ENCODE data around the gene NUDT4. TPM values are rescaled to one million over a fixed set of nuclear protein-coding genes. Genes with fewer than 3 reads are reported as not detected.
A peak's percentile ranks its signal among the peaks of the same experiment; 100 is the strongest.
"Not testable (repeated sequence)": the region's sequence is repeated elsewhere in the genome, so short reads cannot be mapped to it uniquely, and the experiment has no call there.

NUDT4 gene
- total RNA-seq, 3 donors from 2014 or later = 51.1 to 94.3 (median 72.4) TPM

- H3K4me3 ChIP-seq = no peak overlapping the region
- TF ChIP-seq CTCF (IDR thresholded peaks at IDR 0.05) (no peak), POLR2AphosphoS5 (IDR thresholded peaks at IDR 0.05) (no peak), POLR2A (IDR thresholded peaks at IDR 0.05) (no peak)
- no peaks in the 10 kb centered on the region for H3K36me3 ChIP-seq
- H3K27me3 ChIP-seq = no peaks in the 10 kb centered on the region
- H3K9me3 ChIP-seq = no peaks in the 10 kb centered on the region
- H3K4me1 ChIP-seq = no peaks in the 10 kb centered on the region
- no peak for DNase-seq (ENCODE audit: low spot score in 2 of 2)
- H3K27ac ChIP-seq = no peak overlapping the region
- intact Hi-C loops (cut with DNase I; ENCODE audit: low total_unique reads) = no loop called here
These were observed 31.1 kb downstream of the NUDT4 start for GRCh38 chr12:93408813-93409212.

- H3K9me3 ChIP-seq; H3K4me3 ChIP-seq; intact Hi-C loops (cut with DNase I; ENCODE audit: low total_unique reads); H3K27me3 ChIP-seq; H3K36me3 ChIP-seq; DNase-seq (ENCODE audit: low spot score in 2 of 2); H3K27ac ChIP-seq; H3K4me1 ChIP-seq: not testable (repeated sequence)
These were observed 31.8 kb downstream of the NUDT4 start for GRCh38 chr12:93409343-93410187.

GRCh38 chr12:93411060-93411459 is 33.3 kb downstream of the NUDT4 start:
- H3K9me3 ChIP-seq; intact Hi-C loops (cut with DNase I; ENCODE audit: low total_unique reads); DNase-seq (ENCODE audit: low spot score in 2 of 2); H3K27ac ChIP-seq; H3K4me1 ChIP-seq; H3K36me3 ChIP-seq; H3K4me3 ChIP-seq; H3K27me3 ChIP-seq: not testable (repeated sequence)

GRCh38 chr12:93412396-93412795 is 34.7 kb downstream of the NUDT4 start:
- peak overlapping the region in 1 of 2 donors; percentile 29 for H3K27ac ChIP-seq
- H3K27me3 ChIP-seq; H3K4me3 ChIP-seq; H3K36me3 ChIP-seq; DNase-seq (ENCODE audit: low spot score in 2 of 2); H3K4me1 ChIP-seq; H3K9me3 ChIP-seq: not testable (repeated sequence)
- intact Hi-C loops (cut with DNase I; ENCODE audit: low total_unique reads) = loop anchor here (1.0 kb wide), 1 partner anchor 8 kb away; no protein-coding TSS in a partner anchor

- Histone ChIP-seq H3K27me3 (no peaks in the 10 kb centered on the region), H3K4me3 (no peak overlapping the region), H3K4me1 (no peaks in the 10 kb centered on the region), H3K27ac (peak overlapping the region in 1 of 2 donors; percentile 29), H3K36me3 (no peaks in the 10 kb centered on the region), H3K9me3 (no peaks in the 10 kb centered on the region)
- TF ChIP-seq CTCF (IDR thresholded peaks at IDR 0.05) (no peak), POLR2AphosphoS5 (IDR thresholded peaks at IDR 0.05) (no peak), POLR2A (IDR thresholded peaks at IDR 0.05) (no peak)
- no peak for DNase-seq (ENCODE audit: low spot score in 2 of 2)
- intact Hi-C loops (cut with DNase I; ENCODE audit: low total_unique reads) = no loop called here
These were observed 35.3 kb downstream of the NUDT4 start for GRCh38 chr12:93413064-93413463.

GRCh38 chr12:93415723-93416464 is 38.2 kb downstream of the NUDT4 start:
- no peak for DNase-seq (ENCODE audit: low spot score in 2 of 2)
- Histone ChIP-seq H3K36me3 (no peaks in the 10 kb centered on the region), H3K4me3 (no peak overlapping the region), H3K9me3 (no peaks in the 10 kb centered on the region), H3K27ac (no peak overlapping the region), H3K4me1 (no peaks in the 10 kb centered on the region), H3K27me3 (no peaks in the 10 kb centered on the region)
- TF ChIP-seq POLR2A (IDR thresholded peaks at IDR 0.05) (no peak), CTCF (IDR thresholded peaks at IDR 0.05) (no peak), POLR2AphosphoS5 (IDR thresholded peaks at IDR 0.05) (no peak)
- intact Hi-C loops (cut with DNase I; ENCODE audit: low total_unique reads) = no loop called here

Measured in breast epithelium (tissue), 4 donors.